Measurements from ENCODE around the gene CKS1B. TPM values are rescaled to one million over a fixed set of nuclear protein-coding genes. Genes with fewer than 3 reads are reported as not detected.

The CKS1B gene
- total RNA-seq, 2 experiments from 2014 or later, result 136 to 137 TPM

DNA sequence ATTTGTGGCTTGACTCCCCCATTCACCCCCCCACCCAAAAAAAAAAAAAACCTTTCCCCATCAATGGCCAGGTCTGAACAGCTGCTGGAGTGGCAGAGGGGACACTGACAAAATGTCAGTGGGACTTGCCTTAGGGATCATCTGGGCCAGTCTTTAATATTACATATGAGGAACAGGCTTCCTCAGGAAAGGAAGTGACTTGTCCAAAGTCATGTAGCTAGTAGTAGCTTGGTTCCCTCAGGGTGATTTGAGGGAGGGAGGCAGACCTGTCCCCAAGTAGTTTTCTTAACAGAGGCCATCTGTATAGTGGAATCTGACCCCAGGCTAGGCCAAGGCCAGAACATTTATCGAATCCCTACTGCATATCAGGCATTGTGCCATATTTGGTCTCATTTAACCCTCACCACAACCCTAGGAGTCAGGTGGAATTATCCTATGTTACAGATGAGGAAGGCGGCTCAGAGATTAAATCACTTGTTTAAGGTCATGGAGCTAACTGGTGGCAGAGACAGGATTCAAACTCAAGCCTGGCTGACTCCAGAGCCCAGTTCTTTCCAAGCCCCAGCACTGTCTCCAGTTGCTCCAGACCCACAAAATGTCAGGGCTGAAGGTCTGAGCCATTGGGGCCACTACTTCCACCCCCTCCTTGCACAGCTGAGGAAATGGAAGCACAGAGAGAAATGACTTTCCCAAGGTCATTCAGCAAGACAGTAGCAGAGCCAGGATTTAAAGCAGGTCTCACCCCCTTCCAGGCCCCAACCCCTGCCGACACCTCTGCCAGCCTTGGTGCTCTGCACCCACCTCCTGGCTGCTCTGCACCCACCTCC is 38.5 kb downstream of the CKS1B start:
- ChIA-PET CTCF (interaction anchor here (0.7 to 7.7 kb wide), 3 partner anchors 13 to 112 kb away, joined by 3 to 115 read pairs (median 4); partner anchors contain the start of gene ZBTB7B), POLR2A (no interaction called here)

- POLR2A ChIA-PET, result no interaction called here
- CTCF ChIA-PET, result interaction anchor here (7.7 kb wide), 1 partner anchor 13 kb away, joined by 115 read pairs; the partner anchor contains the start of gene ZBTB7B
Observed at GRCh38 chr1:155013632-155014031, 39.2 kb downstream of the CKS1B start.

GRCh38 chr1:155014709-155015508 is 40.4 kb downstream of the CKS1B start:
- ChIA-PET CTCF (interaction anchor here (0.7 to 7.7 kb wide), 4 partner anchors 9 to 71 kb away, joined by 3 to 115 read pairs (median 7); partner anchors contain the start of gene ZBTB7B), POLR2A (interaction anchor here (0.6 kb wide), 2 partner anchors 47 to 294 kb away, joined by 3 to 8 read pairs; no protein-coding TSS in a partner anchor)

DNA sequence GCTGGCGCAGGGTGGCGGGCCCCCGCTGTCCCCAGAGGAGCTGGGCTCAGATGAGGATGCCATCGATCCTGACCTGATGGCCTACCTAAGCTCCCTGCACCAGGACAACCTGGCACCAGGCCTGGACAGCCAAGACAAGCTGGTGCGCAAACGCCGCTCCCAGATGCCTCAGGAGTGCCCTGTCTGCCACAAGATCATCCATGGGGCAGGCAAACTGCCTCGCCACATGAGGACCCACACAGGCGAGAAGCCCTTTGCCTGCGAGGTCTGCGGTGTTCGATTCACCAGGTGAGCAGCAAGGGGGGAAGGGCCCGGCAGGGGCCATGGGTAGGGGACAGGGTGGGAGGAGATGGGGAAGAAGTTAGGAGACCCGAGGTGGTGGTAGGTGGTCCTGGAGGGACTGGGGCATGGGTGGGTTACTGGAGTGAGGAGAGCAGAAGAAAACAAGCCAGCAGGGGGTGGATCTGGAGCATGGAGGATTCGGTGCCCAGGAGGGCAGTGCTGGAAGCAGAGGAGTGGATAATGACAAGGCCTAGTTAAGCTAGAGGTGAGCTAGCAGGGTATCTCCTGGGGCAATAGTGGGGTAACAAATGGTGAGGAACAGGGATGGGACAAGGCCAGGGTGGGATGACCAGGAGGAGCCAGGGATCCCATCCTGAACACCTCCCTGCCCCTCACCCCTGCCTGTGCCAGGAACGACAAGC is 41.2 kb downstream of the CKS1B start:
- POLR2A ChIA-PET, result interaction anchor here (0.6 kb wide), 1 partner anchor 294 kb away, joined by 3 read pairs; no protein-coding TSS in a partner anchor
- CTCF ChIA-PET, result interaction anchor here (0.7 to 7.7 kb wide), 9 partner anchors 9 to 292 kb away, joined by 3 to 115 read pairs (median 11); partner anchors contain the start of genes ADAM15, EFNA4, PBXIP1 and PYGO2

- POLR2A ChIA-PET, result interaction anchor here (1.5 to 1.6 kb wide), 2 partner anchors 10 to 17 kb away, joined by 3 to 8 read pairs; no protein-coding TSS in a partner anchor
- CTCF ChIA-PET, result interaction anchor here (1.2 to 7.7 kb wide), 16 partner anchors 8 to 292 kb away, joined by 3 to 115 read pairs (median 8); partner anchors contain the start of genes ADAM15, EFNA4, FLAD1 and PBXIP1
Observed at GRCh38 chr1:155016231-155016831, 41.9 kb downstream of the CKS1B start.

DNA sequence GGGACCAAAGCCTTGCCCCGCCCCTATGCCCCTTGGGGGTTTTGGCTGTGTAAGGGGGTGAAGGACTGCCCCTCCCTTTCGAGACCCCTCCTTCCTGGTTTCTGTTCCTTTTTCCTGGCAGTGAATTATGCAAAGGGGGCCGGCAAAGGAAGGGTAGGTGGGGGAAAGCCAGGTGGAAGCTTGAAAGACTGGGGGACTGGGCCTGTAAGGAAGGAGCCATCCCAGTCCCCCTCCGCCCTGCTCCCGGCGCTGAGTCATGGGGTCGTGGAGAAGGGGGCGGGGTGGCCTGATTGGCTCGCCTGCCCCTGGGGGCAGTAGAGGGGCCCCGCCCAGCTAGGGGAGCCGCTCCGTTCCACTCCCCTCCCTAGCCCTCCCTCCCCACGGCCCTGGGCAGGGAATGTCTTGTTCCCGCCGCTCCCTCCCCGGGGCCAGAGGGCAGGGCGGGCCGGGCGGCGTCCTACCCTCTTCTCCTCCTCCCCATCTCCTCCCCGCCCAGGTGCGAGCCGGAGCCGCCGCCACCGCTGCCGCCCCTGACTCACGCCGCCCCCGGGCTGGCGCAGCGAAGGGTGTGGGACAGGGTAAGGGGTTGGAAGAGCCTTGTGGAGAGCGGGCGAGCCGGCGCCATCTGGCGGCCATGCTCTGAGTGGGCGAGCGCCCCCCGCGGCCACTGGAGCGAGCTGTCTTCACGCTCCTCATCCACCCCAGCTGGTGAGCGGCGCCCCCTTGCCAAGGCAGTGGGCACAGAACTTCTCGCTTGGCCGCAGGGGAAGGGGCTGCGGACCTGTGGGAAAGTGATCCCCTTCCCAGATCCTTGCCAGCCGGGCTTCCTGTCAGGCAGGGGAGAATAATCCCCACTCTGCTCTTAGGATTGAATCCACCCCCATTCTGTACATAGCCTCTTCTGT is 42.8 kb downstream of the CKS1B start:
- ChIA-PET POLR2A (interaction anchor here (0.9 to 1.6 kb wide), 4 partner anchors 10 to 34 kb away, joined by 3 to 8 read pairs (median 4); partner anchors contain the start of genes ADAM15 and LENEP), CTCF (interaction anchor here (0.6 to 7.7 kb wide), 31 partner anchors 9 to 409 kb away, joined by 3 to 115 read pairs (median 6); partner anchors contain the start of genes ADAM15, ADAR, CKS1B and EFNA4)

DNA sequence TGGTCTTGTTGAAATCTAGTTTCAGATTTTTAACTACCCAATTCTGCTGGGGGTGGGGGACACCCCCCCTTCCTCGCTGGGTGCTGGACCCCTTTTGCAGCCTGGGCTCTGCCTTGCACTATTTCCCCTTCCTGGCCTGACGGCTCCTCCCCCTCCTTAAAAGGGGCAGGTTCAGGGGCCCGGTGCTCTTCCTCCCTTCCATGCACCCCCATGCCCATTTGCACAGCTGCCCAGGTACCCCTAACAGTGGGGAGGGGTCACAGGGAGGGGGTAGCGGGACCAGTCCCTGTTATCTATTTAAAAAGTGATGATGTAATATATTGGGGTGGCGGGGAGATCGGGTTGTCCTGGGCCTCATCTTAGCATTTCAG is 43.5 kb downstream of the CKS1B start:
- POLR2A ChIA-PET, result interaction anchor here (0.9 to 1.5 kb wide), 3 partner anchors 19 to 33 kb away, joined by 4 to 8 read pairs (median 4); partner anchors contain the start of genes ADAM15 and LENEP
- CTCF ChIA-PET, result interaction anchor here (0.6 to 7.7 kb wide), 30 partner anchors 10 to 410 kb away, joined by 3 to 115 read pairs (median 6); partner anchors contain the start of genes ADAM15, ADAR, CKS1B and EFNA4

DNA sequence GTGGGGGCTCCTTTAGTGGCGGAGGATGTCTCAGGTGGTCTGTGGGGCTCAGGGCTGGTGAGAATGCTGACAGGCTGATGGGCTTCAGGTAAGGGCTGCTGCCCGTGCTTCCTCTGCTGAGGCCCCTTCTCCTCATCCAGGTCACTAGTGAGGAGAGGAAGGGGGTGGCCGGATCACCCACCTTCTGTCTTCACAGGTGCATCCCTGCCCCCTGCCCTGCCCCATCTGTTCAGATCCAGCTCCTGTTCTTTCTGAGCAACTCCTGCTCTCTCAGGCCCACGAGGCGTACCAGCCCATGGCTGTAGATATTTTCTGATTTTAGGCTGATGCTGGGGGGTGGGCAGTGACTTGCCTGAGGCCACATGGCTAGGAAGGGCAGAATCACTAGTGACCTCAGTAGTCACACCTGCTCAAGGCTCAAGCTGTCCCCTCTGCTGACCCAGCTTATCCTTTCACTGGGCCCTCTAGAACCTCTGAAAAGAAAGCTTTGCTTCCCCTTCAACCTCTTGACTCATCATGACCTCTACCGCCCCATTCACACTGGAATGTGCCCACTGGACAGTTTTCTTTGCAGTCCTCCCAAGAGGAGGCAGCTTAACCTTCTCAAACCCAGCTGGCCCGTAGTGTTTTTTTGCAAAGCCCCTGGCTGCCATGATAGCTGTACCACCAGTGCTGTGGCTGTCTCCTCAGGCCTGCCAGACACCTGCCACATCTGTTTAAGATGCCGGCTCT is 44.3 kb downstream of the CKS1B start:
- POLR2A ChIA-PET, result no interaction called here
- CTCF ChIA-PET, result interaction anchor here (0.8 to 7.7 kb wide), 9 partner anchors 17 to 59 kb away, joined by 3 to 115 read pairs (median 6); partner anchors contain the start of genes CKS1B, LENEP and ZBTB7B

GRCh38 chr1:155019377-155020245 is 45.1 kb downstream of the CKS1B start:
- POLR2A ChIA-PET, result no interaction called here

GRCh38 chr1:155022136-155022926 is 47.9 kb downstream of the CKS1B start:
- ChIA-PET POLR2A (no interaction called here), CTCF (interaction anchor here (0.9 to 1.5 kb wide), 3 partner anchors 37 to 47 kb away, joined by 3 to 4 read pairs (median 4); partner anchors contain the start of gene CKS1B)

More at GRCh38 chr1:155019377-155020245, 45.1 kb downstream of the CKS1B start:
- CTCF ChIA-PET, result interaction anchor here (0.6 to 1.3 kb wide), 3 partner anchors 19 to 29 kb away, joined by 3 to 4 read pairs (median 4); no protein-coding TSS in a partner anchor

- CTCF ChIA-PET, result interaction anchor here (0.9 to 1.0 kb wide), 2 partner anchors 37 to 48 kb away, joined by 3 to 4 read pairs; partner anchors contain the start of gene CKS1B
Observed at GRCh38 chr1:155022927-155023236, 48.4 kb downstream of the CKS1B start.

DNA sequence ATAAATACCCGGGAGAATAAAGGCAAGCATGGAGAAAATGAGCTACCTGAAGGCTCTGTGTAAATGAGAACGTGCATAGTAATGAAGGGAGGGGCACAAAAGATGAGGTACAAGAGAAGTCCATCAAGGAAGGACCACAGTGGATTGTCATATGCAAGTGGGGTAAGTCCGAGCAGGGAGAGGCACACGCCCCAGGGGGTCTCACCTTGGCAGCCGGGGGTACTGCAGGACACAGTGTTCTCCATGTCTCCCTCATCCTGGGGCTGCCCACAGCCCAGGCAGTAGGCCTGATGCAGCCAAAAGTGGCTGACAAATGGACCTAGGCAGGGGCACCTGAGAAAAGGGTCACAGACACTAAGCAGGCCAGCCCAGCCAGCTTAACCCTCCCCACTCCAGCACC is 49.1 kb downstream of the CKS1B start:
- ChIA-PET POLR2A (interaction anchor here (0.5 kb wide), 1 partner anchor 171 kb away, joined by 3 read pairs; no protein-coding TSS in a partner anchor), CTCF (interaction anchor here (0.7 kb wide), 1 partner anchor 60 kb away, joined by 3 read pairs; no protein-coding TSS in a partner anchor)

More at GRCh38 chr1:155022927-155023236, 48.4 kb downstream of the CKS1B start:
- POLR2A ChIA-PET, result interaction anchor here (0.5 kb wide), 1 partner anchor 172 kb away, joined by 3 read pairs; no protein-coding TSS in a partner anchor

DNA sequence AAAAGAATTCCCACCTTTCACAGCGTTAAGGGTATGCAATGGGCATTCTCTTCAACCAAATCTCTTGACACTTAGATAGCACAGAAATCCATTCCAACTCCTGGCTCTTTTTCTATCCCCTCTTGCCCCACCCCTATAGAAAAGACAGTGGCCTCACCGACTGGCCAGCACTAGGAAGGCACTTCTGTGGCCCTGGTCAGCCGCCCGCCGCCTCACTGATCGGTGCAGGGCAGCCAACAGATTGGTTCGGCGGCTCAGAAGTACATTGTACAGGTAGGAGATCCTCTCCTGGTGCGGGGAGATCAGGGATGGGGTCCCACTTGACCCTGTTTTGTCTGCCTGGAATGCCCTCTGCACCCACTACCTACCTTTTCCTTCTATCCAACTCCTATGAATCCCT is 49.8 kb downstream of the CKS1B start:
- ChIA-PET POLR2A (no interaction called here), CTCF (interaction anchor here (1.6 kb wide), 1 partner anchor 20 kb away, joined by 6 read pairs; no protein-coding TSS in a partner anchor)

DNA sequence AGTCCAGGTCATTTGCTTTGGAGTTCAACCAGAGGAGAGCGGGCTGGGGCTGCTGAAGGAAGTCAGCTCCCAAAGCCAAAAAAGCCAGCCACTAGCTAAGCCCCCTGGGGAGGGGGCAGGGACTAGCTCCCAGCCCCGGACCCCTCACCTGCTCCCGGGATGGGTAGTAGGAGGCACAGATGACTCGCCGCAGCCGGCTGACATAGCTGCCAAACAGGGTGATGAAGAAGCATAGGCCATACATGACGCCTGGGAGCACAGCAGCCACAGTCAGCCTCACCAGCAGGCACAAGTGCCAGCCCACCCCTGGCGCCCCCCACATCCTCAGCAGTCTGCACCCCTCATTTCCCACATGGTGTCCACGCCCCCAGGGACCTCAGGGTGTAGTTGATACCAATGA is 51.7 kb downstream of the CKS1B start:
- ChIA-PET CTCF (interaction anchor here (1.2 to 1.6 kb wide), 2 partner anchors 18 to 77 kb away, joined by 3 to 6 read pairs; no protein-coding TSS in a partner anchor), POLR2A (no interaction called here)

All from activated CD8-positive, alpha-beta memory T cell treated with anti-CD3 and anti-CD28 coated beads for 36 hours (primary cell).